Measurements from ENCODE around the gene EVX2. TPM values are rescaled to one million over a fixed set of nuclear protein-coding genes. Genes with fewer than 3 reads are reported as not detected.

Gene EVX2
- total RNA-seq, 1 experiment from 2014 or later: not detected

DNA sequence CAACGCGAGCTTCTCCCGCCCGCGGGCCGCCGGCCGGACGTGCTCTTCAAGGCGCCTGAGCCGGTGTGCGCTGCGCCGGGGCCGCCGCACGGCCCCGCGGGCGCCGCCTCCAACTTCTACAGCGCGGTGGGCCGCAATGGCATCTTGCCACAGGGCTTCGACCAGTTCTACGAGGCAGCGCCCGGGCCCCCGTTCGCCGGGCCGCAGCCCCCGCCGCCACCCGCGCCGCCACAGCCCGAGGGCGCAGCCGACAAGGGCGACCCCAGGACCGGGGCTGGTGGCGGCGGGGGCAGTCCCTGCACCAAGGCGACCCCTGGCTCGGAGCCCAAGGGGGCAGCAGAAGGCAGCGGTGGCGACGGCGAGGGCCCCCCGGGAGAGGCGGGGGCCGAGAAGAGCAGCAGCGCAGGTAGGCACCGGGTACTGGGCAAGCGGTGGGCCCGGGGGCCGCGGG is 24.0 kb upstream of the EVX2 start:
- DNase-seq (ENCODE audit: low read depth): no peak

DNA sequence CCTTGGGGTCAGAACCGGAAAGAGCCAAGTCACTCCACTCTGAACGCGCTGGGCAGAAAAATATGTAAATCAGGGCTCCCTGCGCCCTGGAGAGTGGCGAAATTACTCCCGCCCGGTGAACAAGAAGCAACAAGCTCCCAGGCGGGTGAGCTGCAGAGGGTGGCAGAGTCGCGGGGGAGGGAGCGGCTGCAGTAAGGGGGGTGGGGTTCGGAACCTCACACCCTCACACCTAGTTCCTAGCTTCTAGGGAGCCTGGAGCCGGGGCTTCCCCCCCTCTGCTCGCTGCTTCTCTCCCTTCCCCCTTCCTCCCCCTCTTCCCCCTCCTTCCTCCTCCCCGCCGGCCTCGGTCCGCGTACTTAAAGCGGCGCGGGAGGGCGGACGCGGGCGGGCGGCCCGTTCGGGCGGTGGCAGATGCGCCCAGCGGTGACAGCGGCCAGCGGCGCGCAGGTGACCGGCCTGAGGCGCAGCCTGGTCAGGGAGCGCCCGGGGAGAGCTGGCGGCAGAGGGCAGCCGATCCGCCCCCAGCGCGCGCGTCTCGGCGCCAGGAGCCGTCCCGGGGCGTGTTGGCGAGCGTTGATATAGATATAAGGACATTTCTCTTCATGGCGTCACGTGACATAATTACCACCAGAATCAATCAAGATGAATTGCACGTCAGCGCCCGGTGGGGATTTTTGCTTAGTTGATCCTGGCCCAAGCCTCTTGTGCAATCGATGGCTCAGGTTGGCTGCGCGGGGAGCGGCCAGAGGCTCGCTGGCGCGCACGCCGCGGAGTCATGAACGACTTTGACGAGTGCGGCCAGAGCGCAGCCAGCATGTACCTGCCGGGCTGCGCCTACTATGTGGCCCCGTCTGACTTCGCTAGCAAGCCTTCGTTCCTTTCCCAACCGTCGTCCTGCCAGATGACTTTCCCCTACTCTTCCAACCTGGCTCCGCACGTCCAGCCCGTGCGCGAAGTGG is 23.1 kb upstream of the EVX2 start, which contains the start of gene HOXD11:
Gene HOXD11, plus strand, starts transcription at position 700 of the 959 bp plus-strand sequence. Its CDS starts 76 bp downstream, at position 776.
- peak; percentile 57 for DNase-seq (ENCODE audit: low read depth)

DNA sequence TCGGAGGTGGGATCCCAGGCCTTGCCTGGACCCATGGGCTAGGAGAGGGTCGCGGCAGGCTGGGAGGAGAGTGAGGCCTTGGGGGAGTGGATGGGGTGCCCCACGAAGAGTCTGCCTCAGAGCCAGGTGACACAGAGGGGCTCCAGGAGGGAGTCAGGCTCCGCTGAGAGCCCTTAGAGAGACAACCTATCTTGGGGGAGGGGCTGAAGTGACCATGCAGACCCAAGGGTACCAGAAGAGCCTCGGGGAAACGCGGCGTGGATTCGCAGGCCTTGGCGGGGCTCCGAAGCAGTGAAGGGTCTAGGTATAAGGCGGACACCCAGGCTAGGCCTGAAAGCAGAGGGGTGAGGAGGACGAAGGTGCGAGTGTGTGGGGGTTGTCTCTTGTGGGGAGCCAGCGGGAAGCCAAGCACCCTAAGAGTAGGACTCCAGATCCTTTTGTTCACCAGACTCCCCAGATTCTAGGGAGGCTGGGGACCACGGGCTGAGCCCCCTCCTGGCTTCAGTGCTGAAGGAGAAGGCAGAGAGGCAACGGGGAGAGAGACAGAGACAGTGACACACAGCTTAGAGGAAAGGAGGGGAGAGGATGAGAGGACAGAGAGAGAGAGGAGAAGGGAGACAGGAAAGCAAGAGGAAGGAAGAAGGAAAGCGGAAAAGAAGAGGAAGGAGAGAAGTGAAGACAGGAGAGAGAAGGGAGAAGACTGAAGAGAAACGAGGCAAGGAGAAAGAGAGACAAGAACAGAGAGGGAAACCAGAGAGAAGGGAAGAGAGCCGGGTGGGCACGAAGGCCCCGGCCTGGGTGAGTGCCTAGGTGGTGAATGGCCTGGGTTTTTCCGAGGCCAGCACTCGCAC is 22.2 kb upstream of the EVX2 start:
- DNase-seq (ENCODE audit: low read depth): no peak

DNA sequence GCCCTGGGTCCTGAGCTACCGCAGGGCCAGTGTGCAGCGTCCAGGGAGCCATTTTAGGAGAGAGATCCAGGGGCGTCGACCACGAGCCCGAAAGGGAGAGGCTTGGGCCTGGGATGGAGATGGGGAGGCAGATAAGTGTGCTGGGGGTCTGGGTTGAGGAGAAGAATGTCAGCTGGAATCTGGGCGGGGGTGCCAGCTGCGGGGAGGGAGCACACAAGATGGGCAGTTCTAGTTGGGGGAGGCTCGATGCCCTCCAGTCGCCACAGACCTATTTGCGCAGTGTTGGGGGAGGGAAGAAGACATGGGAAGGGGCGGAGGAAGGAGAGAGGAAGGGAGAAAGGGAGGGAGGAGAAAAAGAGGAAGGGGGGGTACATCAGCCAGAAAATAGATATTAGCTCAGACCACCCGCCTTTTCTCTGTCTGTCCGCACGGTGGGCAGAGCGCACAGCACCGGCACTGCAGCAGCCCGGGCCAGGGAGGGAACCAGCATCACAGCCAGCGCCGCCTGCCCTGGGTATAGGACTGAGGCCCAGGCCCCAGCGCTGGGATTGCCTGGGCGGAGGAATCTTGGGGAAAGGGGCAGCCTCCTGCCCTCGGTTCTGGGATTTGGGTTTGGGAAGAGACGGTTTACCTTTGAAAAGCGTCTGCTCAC is 21.4 kb upstream of the EVX2 start:
- DNase-seq (ENCODE audit: low read depth): peak; percentile 51

DNA sequence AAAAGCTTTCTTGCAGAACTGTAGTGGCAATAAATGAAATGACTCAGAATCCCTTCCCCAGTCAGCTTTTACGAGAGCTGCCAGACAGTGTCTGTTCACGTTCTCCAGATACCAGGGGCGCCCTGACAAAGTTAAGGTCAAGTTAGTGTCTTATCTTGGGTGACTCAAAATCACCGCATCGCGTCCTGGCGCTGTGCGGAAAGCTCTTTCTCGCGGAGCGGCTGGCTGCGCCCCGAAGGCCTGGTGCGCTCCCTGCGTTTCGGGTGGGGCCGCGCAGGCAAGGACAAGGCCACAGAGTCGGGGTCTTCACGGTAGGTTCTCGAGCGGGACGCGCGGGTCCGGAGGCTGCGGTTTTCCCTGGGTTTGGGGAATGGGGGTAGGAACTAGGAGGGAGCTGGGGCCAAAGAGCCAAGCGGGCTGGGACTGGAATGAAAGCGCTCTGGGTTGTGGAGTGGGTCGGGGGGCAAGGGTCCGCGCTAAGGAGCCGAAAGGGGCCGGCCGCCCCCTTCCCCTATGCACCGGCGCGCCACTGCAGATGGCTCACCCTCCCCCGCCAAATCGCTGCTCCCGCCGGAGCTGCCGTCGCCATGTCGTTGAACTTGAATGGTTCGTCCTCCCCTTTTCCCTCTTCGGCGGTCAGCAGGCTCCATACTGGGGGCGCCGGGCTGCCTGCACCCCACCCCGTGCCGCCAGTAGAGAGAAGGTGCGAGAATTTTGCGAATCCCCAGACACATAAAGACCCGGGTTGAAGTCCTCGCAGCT is 20.7 kb upstream of the EVX2 start:
- DNase-seq (ENCODE audit: low read depth): peak; percentile 97

DNA sequence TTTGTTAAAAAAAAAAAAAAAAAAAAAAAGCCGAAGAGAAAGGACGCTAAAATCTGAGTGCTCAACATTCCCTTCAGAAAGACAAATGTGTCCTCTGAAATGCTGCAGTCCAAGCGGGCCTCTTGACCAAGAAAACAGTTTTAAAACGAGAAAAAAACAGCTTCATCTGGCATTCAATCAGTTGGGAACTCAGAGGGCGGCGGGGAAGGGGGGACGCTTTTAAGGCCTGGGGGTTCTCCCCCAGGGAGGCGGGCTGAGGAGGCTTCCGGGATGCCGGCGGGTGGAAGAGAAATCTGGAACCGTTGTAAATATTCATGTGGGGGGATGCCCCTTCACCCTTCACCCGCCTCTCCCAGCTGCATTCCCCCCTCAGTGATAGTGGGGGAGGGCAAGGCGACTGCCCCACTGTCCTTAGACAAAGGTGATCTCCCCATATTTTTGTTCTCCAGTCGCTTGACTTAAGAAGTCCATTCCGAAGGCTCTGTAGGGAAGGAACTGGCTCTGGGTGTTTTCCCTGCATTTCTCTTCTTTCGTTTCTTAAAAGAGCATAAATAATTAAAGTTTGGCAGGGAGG is 20.1 kb upstream of the EVX2 start:
- no peak for DNase-seq (ENCODE audit: low read depth)

DNA sequence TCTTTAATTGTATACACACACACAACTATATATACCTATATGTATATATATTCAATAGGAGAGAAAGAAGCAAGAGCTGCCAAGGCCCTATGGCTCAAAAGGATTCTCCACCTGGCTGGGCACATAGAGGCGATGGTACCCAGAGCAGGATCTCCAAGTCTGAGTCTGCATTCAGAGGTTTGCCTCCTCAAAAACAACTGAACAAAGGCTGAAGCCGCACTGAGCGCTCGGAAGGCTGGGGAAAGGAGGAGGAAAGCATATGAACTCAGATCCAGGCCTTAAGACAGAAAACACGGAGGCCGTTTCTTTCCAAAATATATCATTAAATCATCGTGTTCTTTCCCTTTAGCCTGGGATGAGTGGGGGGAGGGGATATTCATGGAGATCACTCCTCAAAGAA is 19.4 kb upstream of the EVX2 start:
- DNase-seq (ENCODE audit: low read depth): no peak

DNA sequence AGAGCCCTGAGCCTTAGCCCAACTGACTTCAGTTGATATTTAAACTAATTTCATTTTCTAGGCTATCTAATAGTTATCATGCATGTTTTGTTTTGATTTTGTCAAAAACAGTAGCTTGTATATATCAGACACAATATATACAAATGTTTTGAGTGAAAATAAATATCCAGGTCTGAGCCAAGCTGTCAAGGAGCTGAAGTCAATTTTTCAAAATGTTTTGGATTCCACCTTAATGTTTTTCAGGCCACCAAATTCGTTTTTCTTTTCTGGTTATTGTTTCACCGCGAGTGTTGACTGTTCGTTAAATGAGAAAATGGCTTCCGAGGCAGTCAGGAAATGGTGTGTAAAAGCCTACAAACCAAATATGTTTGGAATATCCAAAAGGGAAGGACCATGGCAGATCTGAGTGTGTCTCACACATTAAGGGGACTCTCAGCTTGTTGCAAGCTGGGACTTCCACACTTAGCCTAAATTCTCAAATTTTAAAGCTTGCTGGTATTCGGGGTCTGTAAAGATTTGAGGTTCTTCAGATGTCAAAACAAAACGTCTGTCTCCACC is 18.6 kb upstream of the EVX2 start:
- no peak for DNase-seq (ENCODE audit: low read depth)

DNA sequence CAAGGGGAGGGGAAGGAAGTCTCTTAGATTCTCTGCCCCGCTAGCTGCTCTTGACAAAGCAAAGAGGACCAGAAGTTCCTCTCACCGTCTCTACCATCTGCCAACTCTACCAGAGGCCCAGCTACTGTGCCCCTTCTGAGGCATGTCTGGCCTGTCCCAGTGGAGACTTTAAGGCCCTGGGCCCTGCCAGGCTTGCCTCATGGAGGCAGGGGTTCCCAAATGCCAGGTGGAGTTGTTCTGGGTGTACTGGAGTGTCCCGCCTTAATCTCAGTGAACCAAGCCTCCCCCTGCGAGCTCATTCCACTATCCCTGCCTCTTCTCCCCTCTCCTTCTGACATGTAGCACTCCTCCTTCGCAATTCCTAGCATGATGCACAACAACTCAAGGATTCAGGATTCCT is 18.1 kb upstream of the EVX2 start:
- no peak for DNase-seq (ENCODE audit: low read depth)

DNA sequence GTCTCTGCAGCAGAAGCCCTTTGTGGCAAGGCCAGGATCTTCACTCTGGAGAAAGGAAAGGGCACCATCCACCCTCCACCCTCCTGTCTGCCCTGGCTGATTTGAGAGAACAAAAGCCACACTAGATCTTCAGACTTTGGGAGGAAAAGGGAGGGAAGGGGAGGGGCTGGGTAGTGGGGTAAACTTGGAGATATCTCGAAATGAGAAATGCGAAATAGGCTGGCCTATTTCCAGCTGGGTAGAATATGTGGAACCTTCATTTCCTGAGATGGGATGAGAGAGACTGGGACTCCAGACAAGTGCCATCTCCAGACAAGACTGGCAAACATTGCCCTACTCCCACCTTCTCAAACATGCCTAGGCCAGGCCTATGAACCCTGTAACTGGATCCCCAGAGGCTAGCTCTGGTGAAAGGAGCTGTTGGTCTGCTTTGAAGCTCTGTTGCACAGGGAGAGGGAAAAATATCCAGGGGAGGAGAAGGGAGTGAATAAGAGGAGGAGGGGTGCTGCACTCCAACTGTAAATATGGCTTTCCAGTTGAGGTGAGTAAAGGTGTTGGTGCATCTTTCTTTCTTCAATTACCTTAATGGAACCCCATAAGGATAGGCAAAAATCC is 17.6 kb upstream of the EVX2 start:
- no peak for DNase-seq (ENCODE audit: low read depth)

DNA sequence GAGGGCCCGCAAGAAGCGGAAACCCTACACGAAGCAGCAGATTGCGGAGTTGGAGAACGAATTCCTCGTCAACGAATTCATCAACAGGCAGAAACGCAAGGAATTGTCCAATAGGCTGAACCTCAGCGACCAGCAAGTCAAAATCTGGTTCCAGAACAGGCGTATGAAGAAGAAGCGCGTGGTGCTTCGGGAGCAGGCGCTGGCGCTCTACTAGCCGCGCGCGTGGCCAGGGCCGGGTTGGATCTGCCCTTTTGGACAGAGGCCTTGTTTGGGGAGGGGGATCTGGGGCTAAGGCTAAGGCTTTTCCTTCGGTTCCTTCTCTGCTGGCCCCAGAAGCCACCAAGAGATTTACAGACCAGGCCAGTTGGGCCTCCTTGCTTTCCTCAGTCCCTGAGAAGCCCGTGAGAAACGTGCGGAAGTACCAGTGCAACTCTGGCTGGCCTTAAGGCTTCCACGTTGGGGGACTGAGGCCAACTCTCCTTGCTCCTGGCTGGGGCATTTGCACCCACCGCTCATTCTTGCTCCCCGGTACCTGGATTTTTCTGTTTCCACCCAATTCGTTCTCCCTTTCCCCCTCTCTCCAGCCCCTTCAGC is 16.9 kb upstream of the EVX2 start:
- DNase-seq (ENCODE audit: low read depth): no peak

DNA sequence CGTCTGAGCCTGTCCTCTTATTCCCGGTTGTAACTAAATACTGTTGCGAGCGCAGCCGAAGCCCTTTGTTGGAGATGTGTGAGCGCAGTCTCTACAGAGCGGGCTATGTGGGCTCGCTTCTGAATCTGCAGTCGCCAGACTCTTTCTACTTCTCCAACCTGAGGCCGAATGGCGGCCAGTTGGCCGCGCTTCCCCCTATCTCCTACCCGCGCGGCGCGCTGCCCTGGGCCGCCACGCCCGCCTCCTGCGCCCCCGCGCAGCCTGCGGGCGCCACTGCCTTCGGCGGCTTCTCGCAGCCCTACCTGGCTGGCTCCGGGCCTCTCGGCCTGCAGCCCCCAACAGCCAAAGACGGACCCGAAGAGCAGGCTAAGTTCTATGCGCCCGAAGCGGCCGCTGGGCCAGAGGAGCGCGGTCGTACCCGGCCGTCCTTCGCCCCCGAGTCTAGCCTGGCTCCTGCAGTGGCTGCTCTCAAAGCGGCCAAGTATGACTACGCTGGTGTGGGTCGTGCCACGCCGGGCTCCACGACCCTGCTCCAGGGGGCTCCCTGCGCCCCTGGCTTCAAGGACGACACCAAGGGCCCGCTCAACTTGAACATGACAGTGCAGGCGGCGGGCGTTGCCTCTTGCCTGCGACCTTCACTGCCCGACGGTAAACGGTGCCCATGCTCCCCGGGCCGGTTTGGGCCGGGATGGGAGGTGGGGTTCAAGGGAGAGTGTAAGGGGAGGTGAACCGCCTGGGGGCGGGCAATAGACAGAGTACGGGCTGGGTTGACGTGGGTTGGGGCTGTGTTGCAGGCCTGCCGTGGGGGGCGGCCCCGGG is 16.2 kb upstream of the EVX2 start, which contains the start of gene HOXD12:
Gene HOXD12, plus strand, starts transcription at position 68 of the 819 bp plus-strand sequence. Its CDS starts 7 bp downstream, at position 75.
- DNase-seq (ENCODE audit: low read depth): no peak

DNA sequence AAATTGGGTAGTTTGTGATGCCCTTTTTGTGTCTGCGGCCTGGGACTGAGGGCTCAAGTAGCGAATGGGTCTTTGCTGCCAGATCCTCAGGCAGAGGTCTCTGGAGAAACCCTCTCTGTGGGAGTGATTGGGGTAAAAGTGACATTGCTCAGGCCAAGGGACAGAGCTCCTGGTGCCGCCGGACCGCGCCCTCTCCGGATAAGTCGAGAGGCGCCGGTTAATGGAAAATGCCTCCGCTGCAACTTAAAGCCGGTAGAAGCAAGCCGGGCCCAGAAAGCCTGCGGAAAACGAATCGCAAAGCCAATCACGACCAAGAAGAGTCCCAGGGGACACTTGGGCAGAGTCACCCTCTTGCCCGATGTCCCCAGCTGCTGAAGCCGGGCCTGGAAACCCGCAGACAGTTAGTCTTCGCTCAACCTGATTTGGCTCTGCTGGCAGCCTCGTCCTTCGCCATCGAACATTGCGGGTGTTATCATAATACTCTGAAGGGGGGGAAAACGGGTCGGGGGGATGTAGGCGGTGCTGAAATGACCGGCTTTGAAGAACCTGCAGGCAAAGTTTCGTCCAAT is 15.5 kb upstream of the EVX2 start:
- DNase-seq (ENCODE audit: low read depth): no peak

DNA sequence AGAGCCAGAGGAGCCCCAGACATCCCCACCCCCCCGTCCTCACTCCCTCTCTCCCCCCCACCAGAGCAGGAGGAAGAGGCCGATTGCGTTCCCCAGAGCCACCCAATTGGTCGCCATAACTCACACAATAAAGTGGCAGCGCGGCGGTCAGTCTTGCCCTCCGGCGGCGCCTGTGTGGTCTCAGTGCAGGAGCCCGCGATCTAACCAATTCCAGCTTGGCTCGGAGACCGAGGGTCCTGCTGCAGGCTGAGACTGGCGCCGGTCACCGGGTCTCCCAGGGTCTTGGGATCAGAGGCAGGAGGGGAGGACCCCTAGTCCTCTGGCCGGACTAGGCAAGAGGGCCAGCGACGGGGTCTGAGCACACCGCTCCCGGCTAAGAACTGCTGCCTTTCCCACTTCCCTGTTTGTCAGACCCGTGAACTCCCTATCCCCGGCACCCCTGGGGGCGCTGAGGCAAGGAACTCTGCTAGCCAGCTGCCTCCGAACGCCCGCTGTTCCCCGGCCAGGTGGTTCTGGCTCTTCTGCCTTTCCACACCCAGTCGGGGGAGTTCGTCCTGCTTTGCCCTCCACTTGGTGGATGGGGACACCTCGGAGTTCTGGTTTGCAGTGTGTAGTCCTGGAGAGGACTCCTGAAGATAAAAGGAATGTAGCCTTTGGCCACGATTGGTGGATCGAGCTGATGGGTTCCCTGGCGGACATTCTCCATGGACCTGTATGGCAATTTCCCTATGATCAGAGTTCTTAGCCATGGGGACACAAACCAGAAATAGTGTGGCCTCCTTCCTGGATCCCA is 14.8 kb upstream of the EVX2 start:
- no peak for DNase-seq (ENCODE audit: low read depth)

DNA sequence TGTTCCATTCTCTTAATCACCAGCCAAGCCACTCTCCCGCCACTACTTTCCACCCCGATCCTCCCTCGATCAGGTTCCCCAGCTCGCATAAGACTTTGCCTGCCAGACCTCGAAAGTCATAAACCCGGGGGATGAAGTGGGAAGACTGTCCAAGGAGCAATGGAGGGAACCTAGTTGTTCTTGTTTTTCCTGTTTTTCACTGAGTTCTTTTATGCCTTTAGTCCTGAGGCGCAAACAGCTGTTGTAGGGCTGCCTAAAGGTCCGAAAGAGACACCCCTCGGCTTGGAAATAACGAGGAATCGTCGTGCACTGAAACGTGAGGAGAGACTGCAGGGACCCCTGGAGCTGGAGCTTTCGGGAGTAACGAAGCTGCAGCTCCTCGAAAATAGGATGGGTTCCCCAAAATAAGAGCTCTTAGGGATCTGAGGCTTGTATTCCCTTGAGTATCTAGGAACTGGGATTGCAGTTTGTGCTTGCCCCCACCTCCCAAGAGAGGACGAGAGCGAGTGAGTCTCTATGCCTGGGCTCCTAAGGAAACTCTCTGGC is 14.1 kb upstream of the EVX2 start:
- DNase-seq (ENCODE audit: low read depth): no peak

DNA sequence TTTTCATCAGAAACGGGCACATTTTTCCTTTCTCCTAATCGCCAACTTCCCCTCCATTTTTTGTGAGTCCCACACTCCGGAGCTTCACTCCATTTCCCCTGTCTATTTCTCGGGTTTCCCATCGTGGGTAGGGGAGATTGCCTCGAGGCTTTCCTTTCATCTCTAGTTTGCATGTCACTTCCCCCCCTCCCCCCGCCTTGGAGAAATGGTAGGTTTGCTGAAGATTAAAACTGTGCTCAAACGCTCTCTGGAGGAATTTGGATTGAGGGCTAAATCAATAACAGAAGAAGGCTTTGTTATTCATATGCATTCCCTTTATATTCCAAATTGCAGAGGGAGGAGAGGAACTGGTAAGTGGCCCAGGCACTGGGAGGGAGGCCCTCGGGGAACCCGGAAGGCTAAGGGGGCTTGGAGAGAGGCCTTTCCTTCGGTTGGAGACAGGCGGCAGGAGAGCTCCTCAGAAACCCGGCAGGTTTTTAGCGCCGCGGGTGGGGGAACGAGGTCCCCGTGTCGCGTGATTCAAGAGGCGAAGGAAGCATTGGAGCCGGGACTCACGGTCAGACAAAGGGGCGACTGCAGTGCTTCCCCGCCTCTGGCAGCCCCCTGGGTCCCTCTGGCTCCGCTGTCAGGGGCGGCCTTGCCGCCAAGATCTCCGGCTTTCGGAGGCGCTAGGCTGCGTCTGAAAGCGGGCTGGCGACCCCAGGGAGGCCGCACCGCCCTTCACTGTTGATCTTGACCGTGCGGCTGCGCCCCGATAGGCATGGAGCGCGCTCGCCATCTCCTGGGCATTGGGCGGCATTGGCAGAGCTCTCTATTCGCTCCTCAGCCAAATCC is 13.4 kb upstream of the EVX2 start:
- DNase-seq (ENCODE audit: low read depth): peak; percentile 84
